ENCODE results near the gene HAND2.

DNA sequence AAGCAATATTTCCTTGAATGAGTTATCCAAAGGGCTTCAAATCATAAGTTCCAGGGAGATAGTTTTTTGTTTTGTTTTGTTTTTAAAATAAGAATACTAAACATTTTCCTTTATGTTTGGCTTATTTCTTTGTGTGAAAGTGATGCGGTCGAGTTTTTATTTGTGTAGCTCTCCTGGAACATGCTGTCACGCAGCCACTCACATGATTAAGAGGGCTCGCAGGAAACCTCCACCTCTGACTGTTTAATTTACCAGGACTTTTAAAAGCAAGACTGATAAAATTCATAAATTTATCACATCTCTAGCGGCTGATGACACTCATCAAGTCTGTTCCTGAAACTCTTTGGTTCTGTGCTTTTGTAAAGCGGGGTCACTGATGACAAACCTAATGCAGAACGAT is 48.9 kb upstream of the HAND2 start:
- TF ChIP-seq POLR2A (IDR thresholded peaks at IDR 0.05; ENCODE audit: extremely low read depth, insufficient read length): no peak
- TF ChIP-seq, protein P1, sequence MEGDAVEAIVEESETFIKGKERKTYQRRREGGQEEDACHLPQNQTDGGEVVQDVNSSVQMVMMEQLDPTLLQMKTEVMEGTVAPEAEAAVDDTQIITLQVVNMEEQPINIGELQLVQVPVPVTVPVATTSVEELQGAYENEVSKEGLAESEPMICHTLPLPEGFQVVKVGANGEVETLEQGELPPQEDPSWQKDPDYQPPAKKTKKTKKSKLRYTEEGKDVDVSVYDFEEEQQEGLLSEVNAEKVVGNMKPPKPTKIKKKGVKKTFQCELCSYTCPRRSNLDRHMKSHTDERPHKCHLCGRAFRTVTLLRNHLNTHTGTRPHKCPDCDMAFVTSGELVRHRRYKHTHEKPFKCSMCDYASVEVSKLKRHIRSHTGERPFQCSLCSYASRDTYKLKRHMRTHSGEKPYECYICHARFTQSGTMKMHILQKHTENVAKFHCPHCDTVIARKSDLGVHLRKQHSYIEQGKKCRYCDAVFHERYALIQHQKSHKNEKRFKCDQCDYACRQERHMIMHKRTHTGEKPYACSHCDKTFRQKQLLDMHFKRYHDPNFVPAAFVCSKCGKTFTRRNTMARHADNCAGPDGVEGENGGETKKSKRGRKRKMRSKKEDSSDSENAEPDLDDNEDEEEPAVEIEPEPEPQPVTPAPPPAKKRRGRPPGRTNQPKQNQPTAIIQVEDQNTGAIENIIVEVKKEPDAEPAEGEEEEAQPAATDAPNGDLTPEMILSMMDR (IDR thresholded peaks at IDR 0.05; ENCODE audit: low read depth, low read length): no peak
- TF ChIP-seq, protein P2, sequence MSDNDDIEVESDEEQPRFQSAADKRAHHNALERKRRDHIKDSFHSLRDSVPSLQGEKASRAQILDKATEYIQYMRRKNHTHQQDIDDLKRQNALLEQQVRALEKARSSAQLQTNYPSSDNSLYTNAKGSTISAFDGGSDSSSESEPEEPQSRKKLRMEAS (IDR thresholded peaks at IDR 0.05; ENCODE audit: low read depth, low read length): no peak

Data from NB4 (cell line).